CD14-positive monocyte (primary cell): ENCODE measurements around the gene C10orf105. TPM values are rescaled to one million over a fixed set of nuclear protein-coding genes. Genes with fewer than 3 reads are reported as not detected.

Source experiments
- DNase-seq, 3 donors: peaks; one replicate each; pipeline ENCODE4 v3.0.0-alpha.2; 2011 to 2022
- H2AFZ ChIP-seq: 2 replicates; pipeline ENCODE4 v1.6.0; 2012; ENCODE audit warnings: mild to moderate bottlenecking, low read depth, low read length, inconsistent platforms; ENCODE audit not compliant: insufficient read depth, poor library complexity, severe bottlenecking
- H3K27ac ChIP-seq, 2 donors: 1 replicate in 1 of 2; 2 replicates in 1 of 2; pipeline ENCODE4 v1.5.1; 2012 to 2013; ENCODE audit warnings: low read length in 2 of 2, control low read depth in 1 of 2, inconsistent platforms in 1 of 2, low read depth in 1 of 2, mild to moderate bottlenecking in 1 of 2
- H3K27me3 ChIP-seq, 2 donors: one replicate each; pipeline versions ENCODE4 v1.6.0 to v1.6.1; 2011 to 2013; ENCODE audit warnings: low read length in 2 of 2; ENCODE audit not compliant: control insufficient read depth in 2 of 2, insufficient read depth in 2 of 2
- H3K36me3 ChIP-seq, 2 donors: replicated peaks in 1 of 2; 1 replicate in 1 of 2; 2 replicates in 1 of 2; pipeline versions ENCODE4 v1.5.1 to v1.6.1; 2012 to 2013; ENCODE audit warnings: low read length in 2 of 2, control low read depth in 1 of 2, inconsistent platforms in 1 of 2, mild to moderate bottlenecking in 1 of 2; ENCODE audit not compliant: insufficient read depth in 2 of 2, control insufficient read depth in 1 of 2
- H3K4me1 ChIP-seq, 2 donors: 1 replicate in 1 of 2; 2 replicates in 1 of 2; pipeline versions ENCODE4 v1.5.1 to v1.6.1; 2012 to 2013; ENCODE audit warnings: low read length in 2 of 2, control low read depth in 1 of 2, inconsistent platforms in 1 of 2, mild to moderate bottlenecking in 1 of 2, moderate library complexity in 1 of 2; ENCODE audit not compliant: insufficient read depth in 2 of 2, control insufficient read depth in 1 of 2
- H3K4me2 ChIP-seq: replicated peaks from 2 replicates; pipeline ENCODE3; 2012; ENCODE audit warnings: low read length, moderate library complexity, mild to moderate bottlenecking; ENCODE audit not compliant: poor library complexity, severe bottlenecking; ENCODE audit errors: extremely low read depth
- H3K4me3 ChIP-seq, 3 experiments: fragments of 200-600 bp in 1 of 3; sonication (generic) in 1 of 3; replicated peaks in 1 of 3; 1 replicate in 2 of 3; 2 replicates in 1 of 3; pipeline ENCODE4 v1.5.1; 2011 to 2013; ENCODE audit warnings: low read length in 3 of 3, mild to moderate bottlenecking in 3 of 3, control low read depth in 2 of 3, low read depth in 2 of 3, inconsistent platforms in 1 of 3, moderate library complexity in 1 of 3
- H3K79me2 ChIP-seq: 2 replicates; pipeline ENCODE4 v1.6.0; 2012; ENCODE audit warnings: mild to moderate bottlenecking, control low read depth, inconsistent platforms, low read length, moderate library complexity; ENCODE audit not compliant: insufficient read depth
- H3K9ac ChIP-seq: 2 replicates; pipeline ENCODE4 v1.6.0; 2017; ENCODE audit warnings: low read length, mild to moderate bottlenecking; ENCODE audit not compliant: insufficient read depth, poor library complexity, severe bottlenecking
- H3K9me3 ChIP-seq, 2 donors: replicated peaks in 1 of 2; 1 replicate in 1 of 2; 2 replicates in 1 of 2; pipeline versions ENCODE4 v1.5.1 to v1.6.1; 2012 to 2013; ENCODE audit warnings: low read length in 2 of 2, control low read depth in 1 of 2; ENCODE audit not compliant: control insufficient read depth in 1 of 2, insufficient read depth in 1 of 2
- H4K20me1 ChIP-seq: 2 replicates; pipeline ENCODE4 v1.6.0; 2012; ENCODE audit warnings: mild to moderate bottlenecking, low read length, control low read depth, moderate library complexity; ENCODE audit not compliant: insufficient read depth
- H3K27ac Mint-ChIP-seq, 7 donors: one replicate each; pipeline ENCODE4 v1.8.0; 2020; ENCODE audit warnings: mild to moderate bottlenecking in 7 of 7, mixed read lengths in 7 of 7, moderate library complexity in 6 of 7, inconsistent platforms in 2 of 7
- H3K27me3 Mint-ChIP-seq, 3 donors: one replicate each; pipeline ENCODE4 v1.8.0; 2021 to 2022; ENCODE audit warnings: low read depth in 3 of 3, mild to moderate bottlenecking in 3 of 3, mixed read lengths in 3 of 3, moderate library complexity in 3 of 3, inconsistent platforms in 1 of 3
- H3K36me3 Mint-ChIP-seq, 2 donors: one replicate each; pipeline ENCODE4 v1.8.0; 2020; ENCODE audit warnings: mixed read lengths in 2 of 2, inconsistent platforms in 1 of 2, mild to moderate bottlenecking in 1 of 2
- H3K4me1 Mint-ChIP-seq: one replicate; pipeline ENCODE4 v1.8.0; 2020; ENCODE audit warnings: mild to moderate bottlenecking, mixed read lengths
- H3K4me3 Mint-ChIP-seq, 2 donors: one replicate each; pipeline ENCODE4 v1.8.0; 2020; ENCODE audit warnings: mild to moderate bottlenecking in 2 of 2, mixed read lengths in 2 of 2, moderate library complexity in 1 of 2
- H3K9me3 Mint-ChIP-seq, 7 donors: one replicate each; pipeline ENCODE4 v1.8.0; 2020 to 2022; ENCODE audit warnings: mixed read lengths in 7 of 7, mild to moderate bottlenecking in 6 of 7, moderate library complexity in 6 of 7, inconsistent platforms in 2 of 7
- whole genome bisulfite sequencing: methylation state at CpG from one replicate; pipeline ENCODE4 v1.1.5; 2013; ENCODE audit warnings: missing lambda C conversion rate; ENCODE audit not compliant: insufficient coverage; 5-methylcytosine and 5-hydroxymethylcytosine counted together
- intact Hi-C, 2 donors: fragments of 100-400 bp; cut with micrococcal nuclease; formaldehyde crosslinking; loops; one replicate each; pipeline versions ENCODE4 v1.15.0 to v1.15.1; 2023
- polyA plus RNA-seq, 3 donors: library from polyadenylated mRNA; depleted of rRNA in 1 of 3; unstranded in 2 of 3; stranded (reverse) in 1 of 3; fragments of 300-500 nt in 2 of 3; fragments of >200 nt in 1 of 3; fragmentation: Illumina TruSeq in 2 of 3; gene quantifications; 1 replicate in 2 of 3; 2 replicates in 1 of 3; pipeline ENCODE4 v1.2.3, GENCODE V29; 2012 to 2021
- TF ChIP-seq, protein P1 (sequence below): fragments of 200-600 bp; IDR thresholded peaks from one replicate; pipeline ENCODE4 v1.8.0; 2022; ENCODE audit warnings: antibody characterized with exemption, mild to moderate bottlenecking

The C10orf105 gene
- polyA plus RNA-seq, 3 donors = 0.18 to 2.4 (median 0.48) TPM

DNA sequence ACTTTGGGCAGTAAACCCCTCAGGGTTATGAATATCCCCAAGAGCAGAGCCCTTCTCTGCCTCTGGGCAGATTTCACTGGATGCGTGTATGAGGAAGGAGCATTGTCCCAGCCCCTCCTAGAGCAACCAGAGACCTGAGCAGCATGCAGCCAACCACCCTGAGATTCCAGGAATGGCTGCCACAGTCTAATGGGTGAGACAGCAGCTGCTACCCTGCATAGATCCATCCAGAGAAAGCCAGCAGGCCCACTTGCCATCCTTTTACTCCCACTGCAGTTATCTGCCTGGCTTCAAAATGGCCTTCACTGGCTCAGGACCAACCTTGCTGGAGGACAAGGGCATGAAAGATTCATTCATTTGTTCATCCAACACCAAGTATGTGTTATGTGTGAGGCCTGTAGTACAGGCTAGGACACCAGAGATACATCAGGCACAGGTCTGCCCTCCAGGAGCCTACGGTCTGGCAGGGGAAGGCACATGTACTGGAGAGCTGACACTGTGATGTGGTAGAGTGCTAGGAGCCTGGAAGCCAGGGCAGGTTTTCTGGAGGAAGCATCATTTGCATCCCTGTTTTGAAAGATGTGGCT, 26.2 kb upstream of the C10orf105 start:
- Mint-ChIP-seq H3K9me3 (peaks cover 0 to 9% (median 7%) of the 10 kb centered on the region in 7 donors), H3K36me3 (peaks cover 53 to 70% of the 10 kb centered on the region in 2 donors), H3K4me1 (peaks cover 99% of the 10 kb centered on the region), H3K4me3 (peak overlapping the region; percentile 35 to 59), H3K27me3 (peaks cover 0 to 4% (median 2%) of the 10 kb centered on the region in 3 donors), H3K27ac (peak overlapping the region; percentile 60 to 96 (median 95))
- DNase-seq = no peak
- peaks cover 21 to 35% of the 10 kb centered on the region in 2 donors for H3K36me3 ChIP-seq
- H2AFZ ChIP-seq = no peak overlapping the region
- H3K4me1 ChIP-seq = peaks cover 92 to 100% of the 10 kb centered on the region in 2 donors
- no CpG with 5 or more reads among the region's 2 CpGs for WGBS
- peak overlapping the region; percentile 82 to 83 for H3K27ac ChIP-seq
- H3K9ac ChIP-seq = peak overlapping the region; percentile 20
- peaks cover 0 to 11% of the 10 kb centered on the region in 2 donors for H3K9me3 ChIP-seq
- H3K27me3 ChIP-seq = no peaks in the 10 kb centered on the region
- peaks cover 9% of the 10 kb centered on the region for H3K79me2 ChIP-seq
- H3K4me3 ChIP-seq = peak overlapping the region in 1 of 3 experiments; percentile 64
- H4K20me1 ChIP-seq = peaks cover 28% of the 10 kb centered on the region
- H3K4me2 ChIP-seq = peak overlapping the region; percentile 63
- intact Hi-C loops = no loop called here
- TF ChIP-seq, protein P1, sequence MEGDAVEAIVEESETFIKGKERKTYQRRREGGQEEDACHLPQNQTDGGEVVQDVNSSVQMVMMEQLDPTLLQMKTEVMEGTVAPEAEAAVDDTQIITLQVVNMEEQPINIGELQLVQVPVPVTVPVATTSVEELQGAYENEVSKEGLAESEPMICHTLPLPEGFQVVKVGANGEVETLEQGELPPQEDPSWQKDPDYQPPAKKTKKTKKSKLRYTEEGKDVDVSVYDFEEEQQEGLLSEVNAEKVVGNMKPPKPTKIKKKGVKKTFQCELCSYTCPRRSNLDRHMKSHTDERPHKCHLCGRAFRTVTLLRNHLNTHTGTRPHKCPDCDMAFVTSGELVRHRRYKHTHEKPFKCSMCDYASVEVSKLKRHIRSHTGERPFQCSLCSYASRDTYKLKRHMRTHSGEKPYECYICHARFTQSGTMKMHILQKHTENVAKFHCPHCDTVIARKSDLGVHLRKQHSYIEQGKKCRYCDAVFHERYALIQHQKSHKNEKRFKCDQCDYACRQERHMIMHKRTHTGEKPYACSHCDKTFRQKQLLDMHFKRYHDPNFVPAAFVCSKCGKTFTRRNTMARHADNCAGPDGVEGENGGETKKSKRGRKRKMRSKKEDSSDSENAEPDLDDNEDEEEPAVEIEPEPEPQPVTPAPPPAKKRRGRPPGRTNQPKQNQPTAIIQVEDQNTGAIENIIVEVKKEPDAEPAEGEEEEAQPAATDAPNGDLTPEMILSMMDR = no peak

DNA sequence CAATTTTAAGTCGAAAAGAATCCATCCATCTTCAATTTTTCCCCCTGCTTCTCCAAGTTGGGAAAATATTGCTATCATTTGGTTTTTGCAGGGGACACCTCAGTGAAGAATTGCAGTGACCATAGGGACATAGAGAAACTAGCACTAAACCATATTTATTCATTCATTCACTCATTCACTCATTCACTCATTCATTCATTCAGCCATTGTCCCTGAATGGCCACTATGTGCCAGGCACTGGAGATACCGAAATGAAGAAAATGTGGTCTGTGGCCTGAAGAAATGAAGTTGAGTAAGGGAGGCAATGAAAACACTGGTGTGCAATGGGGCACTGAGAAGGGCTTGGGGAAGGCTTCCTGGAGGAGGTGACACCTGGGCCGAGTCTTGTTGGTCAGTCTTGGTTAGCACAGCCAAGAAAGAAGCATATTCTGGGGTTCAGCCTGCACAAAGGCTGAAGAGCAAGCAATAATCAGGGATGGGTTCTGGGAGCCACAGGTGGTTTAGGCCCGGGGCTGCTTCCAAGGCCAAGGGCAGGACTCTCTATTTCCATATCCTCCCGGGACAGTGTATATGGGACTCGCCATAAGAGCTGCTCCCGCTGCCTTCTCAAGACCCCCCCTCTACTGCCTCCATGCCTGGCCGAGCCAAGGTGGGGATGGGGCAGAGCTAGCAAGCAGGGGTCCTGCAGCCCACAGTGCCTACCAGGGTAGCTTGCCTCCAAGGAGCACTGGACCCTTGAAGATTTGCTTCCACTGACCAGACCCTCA, 25.5 kb upstream of the C10orf105 start:
- Histone ChIP-seq H4K20me1 (peaks cover 22% of the 10 kb centered on the region), H3K79me2 (peaks cover 8% of the 10 kb centered on the region), H3K4me1 (peaks cover 92 to 100% of the 10 kb centered on the region in 2 donors), H3K9me3 (peaks cover 0 to 11% of the 10 kb centered on the region in 2 donors), H3K27ac (peak overlapping the region in 1 of 2 donors; percentile 82), H2AFZ (no peak overlapping the region), H3K27me3 (no peaks in the 10 kb centered on the region), H3K36me3 (peaks cover 14 to 28% of the 10 kb centered on the region in 2 donors), H3K4me2 (no peak overlapping the region), H3K4me3 (no peak overlapping the region), H3K9ac (no peak overlapping the region)
- DNase-seq = no peak
- 95% methylated on average over 3 of the region's 8 CpGs for WGBS
- H3K27me3 Mint-ChIP-seq = peaks cover 0 to 4% (median 2%) of the 10 kb centered on the region in 3 donors
- peak overlapping the region in 3 of 7 donors; percentile 13 to 96 (median 30) for H3K27ac Mint-ChIP-seq
- TF ChIP-seq, protein P1 = no peak
- peaks cover 51 to 68% of the 10 kb centered on the region in 2 donors for H3K36me3 Mint-ChIP-seq
- H3K9me3 Mint-ChIP-seq = peaks cover 0 to 9% (median 7%) of the 10 kb centered on the region in 7 donors
- intact Hi-C loops = no loop called here
- H3K4me3 Mint-ChIP-seq = no peak overlapping the region
- H3K4me1 Mint-ChIP-seq = peaks cover 99% of the 10 kb centered on the region
